CD4-positive, alpha-beta T cell treated with Interleukin-10 for 1 hour (primary cell): Measurements from ENCODE around the gene PCK1.

Experiments used
- DNase-seq: peaks from one replicate; pipeline ENCODE4 v3.0.0-alpha.2; 2020

Gene PCK1

DNA sequence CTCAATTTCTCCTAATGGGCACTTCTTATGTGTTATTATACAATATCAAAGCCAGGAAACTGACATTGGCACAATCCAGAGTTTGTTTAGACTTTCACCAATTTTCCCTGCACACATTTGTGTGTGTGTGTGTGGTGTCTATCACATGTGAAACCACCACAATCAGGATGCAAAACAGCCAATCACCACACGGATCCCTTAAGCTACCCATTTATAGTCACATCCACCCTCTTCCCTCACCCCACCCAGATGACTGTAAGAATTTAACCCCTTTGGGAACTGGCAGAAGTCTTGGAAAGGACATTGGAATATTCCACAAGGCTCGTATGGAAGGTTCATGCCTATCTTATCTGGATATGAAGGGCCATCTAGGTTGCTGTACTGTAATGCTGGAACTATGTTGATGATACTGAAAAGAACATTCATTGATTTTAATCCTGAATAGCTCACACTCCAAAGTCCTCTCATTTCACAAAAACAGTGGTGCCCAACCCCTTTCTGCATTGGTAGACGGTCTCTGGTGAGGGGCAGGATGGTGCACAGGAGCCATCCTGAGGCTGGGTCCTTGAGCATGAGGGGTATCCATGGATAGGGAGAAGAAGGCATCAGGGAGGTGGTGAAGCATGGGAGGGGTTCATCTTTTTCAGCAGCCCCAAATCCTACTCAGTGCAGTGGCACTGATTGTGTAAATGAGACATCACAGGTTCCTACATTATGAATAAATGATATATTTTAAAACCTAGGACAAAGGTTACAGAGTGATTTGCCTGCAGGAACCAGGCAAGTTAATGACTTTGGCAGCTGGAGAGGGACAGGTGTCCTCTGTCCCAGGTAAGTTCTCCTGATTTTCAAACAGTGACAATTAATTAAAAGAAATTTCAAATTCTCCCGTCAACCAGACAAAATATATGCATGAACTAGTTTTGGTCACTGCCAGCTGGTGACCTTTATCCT, 23.9 kb upstream of the PCK1 start:
- DNase-seq: no peak

DNA sequence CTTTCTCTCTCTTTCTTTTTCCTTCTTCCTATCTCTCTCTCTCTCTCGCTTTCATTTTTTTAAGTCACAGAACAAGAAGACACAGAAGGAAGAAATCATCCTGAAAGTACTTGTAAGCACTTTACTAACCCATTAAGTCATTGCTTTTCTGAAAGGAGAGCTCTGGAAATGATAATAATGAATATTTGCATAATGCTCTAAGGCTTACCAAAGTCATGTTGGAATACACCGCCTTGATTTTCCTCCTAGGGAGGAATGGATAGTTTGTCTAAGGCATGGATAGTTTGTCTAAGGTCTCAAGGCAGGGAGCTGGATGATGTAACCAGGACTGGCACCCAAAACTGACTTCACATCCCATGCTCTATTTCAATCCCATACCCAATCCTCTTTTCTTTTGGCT, 23.1 kb upstream of the PCK1 start:
- no peak for DNase-seq

DNA sequence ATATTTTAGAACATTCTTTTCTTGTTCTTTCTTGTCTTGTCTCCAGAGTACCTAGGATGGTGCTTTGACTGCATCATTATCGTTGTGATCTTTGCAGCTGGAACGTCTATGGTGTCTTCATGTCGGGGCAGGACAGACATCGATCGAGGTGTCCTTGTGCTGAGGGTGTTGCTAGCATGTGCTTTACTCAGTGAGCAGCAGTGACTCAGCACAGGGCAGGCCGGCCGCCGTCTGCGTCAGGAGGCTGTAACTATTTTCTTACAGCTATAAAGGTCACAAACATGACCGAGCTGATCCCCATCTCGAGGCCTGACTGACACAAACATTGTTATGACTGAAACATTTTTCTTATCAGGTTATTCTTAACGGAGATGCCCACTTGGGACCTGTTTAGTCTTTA, 21.0 kb upstream of the PCK1 start:
- no peak for DNase-seq

DNA sequence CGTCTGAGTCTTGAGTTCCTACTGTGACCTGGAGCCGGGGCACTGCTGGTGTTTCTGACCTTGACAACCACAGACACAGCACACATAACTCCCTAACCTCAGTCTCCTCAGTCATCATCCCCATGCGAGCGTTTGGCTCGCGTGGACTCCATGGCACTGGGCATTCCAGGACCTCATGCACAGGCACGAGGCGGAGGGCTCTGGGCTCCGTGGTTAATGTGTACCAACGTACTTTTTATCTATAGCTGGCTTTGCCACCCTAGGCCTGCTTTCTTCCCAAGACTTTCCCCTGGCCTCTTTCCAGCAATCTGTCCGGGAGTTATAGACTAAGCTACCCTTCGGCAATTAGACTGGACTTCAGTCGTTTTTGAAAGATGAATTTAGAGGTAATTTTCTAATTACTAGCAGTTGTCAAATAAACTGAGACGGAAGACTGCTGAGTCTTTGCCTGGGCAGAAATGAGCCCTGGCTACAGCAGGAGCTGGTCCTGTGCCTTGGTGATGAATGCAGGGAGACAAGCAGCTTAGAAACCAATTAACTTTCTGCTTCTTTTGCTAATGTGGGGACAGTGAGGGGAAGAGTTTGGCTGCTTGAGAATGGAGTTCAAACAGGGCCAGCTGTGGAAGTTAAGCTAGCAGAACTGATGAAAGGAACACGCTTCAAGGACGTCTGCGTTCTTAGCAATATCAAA, 19.9 kb upstream of the PCK1 start:
- no peak for DNase-seq

DNA sequence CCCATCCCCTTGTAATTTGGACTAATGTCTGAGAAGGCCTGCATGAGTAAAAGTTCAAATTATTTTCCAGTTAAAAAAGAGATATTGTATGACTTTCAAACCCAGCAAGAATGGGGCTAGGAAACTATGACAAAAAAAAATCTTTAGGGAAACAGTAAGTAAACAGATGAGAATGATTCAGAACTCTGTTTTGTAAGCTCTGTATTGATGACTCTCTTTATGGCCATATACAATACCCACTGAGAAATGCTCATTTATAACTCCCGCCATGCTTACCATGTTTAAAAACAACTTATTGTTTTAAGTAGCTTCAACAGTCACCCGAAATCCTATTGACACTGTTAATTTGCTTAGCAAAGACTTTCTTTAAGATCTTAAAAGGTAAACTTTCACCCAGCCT, 17.2 kb upstream of the PCK1 start:
- DNase-seq: no peak

DNA sequence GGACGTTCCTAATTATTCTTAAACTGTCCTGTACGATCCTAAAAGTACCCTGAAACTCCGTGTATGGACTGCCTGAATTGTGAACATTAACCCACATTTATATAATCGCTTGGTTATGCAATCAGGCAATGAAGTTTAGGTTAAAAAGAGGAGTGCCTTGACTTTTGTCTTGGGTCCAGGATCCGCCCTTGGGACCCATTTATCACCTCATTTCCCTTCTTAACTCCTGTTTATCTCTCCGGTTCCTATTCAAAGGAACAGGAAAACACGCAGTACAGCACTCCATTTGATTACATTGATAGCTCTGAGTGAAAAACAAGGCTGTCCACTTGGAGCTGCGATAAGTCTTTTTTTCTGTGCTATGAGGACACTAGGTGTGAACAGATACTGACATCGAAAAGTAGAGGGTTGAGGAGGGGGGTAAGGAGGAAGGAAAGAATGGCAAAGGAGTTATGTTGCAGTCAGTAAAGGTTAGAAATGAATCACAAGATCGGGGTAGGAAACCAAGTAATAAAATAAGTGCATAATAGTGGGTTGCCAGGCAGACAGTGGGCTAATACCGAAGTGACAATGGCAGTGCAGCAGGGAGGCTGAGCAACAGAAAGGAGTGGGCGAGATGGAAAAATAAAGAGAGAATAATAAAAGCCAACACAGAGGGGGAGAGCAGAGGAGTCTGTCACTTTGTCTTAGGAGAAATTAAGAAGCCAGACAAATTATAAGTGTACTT, 15.9 kb upstream of the PCK1 start:
- no peak for DNase-seq

DNA sequence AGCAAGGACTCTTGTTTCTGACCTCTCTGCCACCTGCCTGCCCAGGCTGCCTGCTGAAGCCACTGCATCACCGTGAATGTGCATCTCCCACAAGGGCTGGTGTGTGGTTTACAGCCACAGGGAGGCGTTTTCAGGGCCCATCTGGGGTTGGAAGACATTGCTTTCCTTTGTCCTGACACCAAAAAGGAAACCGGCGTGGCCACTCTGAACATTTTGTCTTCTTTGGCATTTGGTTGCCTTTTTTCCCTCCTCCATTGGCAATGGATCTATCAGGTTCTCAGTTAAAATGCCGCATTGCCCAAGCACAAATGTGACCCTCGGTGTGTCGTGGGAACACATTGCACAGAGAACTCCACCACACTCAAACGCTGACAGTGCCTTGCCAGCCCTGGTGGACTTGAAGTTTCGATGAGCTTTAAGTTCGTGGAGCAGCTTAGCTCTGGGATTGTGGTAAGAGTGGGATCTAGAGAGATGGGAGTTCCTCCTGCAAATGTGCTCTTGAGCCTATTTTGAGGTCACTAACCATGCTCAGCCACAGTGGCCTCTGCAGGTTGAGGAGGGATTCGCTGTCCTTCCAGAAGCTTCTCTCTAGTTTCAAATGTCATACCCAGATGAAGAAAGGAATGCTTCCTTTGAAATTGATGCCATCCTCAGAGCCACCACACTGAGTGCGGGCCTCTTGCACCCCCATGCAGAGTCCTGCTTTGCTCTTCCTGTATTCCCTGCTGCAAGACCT, 14.8 kb upstream of the PCK1 start:
- DNase-seq: no peak

DNA sequence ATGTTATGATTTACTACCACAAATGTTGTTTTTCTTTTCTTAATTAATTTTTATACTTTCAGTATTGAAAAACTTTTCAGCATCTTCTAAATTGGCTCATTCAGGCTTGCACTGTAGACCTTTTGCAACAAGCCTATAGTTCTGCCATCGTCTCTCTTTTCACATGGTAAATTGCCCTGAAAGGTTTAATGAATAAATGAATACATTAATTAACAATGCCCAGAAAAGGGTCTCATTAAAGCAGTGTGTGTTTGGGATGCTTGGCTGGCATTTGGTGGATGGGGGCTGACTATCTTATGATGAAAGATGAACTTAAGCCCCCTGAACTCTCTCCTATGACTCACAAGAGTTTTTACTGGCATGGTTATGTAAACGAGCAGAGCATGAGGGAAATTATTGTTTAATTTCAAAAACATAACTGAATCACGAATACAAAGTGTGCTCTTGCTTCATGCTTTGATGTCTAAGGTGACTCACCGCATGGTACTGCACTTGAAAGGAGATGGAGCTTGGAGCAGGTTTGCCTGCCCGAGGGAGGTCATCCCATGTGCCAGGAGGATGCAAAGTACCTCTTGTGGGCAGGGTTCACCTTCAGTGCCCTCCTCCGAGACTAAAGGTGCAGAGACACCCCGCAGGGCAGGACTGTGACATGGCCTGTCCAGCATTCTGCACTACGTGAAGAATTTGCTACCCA, 13.8 kb upstream of the PCK1 start:
- DNase-seq: no peak

DNA sequence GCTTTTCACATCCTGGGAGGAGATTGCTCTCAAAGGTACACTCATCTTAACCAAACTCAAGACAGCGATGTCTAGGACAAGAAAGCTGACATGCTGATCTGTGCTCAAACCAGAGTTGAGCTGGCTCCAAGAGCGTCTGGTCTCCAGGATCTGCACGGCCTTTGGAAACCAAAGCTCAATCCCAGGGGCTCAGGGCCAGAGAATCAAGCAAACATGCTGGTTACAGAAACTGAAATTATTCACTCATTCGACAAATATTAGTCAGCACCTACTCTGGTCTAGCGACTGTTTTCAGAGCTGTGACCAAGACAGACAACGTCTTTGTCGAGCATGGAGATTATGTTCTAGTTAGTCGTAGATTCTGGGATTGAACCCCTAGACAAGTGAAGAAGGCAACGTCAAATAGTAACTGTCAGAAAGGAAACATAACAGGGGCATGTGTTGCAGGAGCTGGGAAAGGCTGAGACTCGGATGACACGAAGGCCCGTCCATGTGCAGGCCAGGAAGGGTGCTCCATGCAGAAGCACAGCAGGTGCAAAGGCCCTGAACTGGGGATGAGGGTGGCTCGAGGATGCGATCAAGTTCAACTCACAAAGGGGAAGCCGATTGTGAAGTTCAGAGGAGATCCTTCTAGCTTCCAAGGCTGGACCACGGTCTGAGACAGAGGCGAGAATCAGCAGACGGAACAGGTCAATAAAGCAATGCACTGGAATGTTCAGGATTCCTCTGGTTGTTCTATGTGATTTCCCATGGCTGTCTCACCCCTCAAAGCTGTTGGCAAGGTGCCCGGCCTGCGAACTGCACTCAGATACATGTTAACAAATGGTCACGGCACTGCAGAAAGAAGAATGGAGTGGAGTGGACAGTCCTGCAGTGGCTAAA, 12.5 kb upstream of the PCK1 start:
- DNase-seq: no peak

DNA sequence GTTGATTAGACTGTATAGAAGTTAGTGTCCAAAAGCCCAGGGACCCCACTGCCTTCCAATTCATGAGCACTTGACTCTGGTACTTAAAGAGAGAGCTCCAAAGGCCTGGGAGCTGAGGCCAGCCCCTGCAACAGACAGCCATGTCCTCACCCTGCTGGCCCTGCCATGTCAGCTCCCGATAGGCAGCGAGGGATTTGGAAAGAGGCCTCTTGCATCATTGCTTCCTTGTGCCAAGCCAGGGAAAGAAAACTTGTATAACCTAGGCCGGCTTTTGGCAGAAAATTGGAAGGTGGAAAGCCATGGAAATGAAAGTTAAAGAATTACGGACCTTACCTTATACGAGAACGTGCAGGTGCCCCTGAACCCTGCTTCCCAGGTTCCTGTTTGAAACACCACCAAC, 8.4 kb upstream of the PCK1 start:
- no peak for DNase-seq

DNA sequence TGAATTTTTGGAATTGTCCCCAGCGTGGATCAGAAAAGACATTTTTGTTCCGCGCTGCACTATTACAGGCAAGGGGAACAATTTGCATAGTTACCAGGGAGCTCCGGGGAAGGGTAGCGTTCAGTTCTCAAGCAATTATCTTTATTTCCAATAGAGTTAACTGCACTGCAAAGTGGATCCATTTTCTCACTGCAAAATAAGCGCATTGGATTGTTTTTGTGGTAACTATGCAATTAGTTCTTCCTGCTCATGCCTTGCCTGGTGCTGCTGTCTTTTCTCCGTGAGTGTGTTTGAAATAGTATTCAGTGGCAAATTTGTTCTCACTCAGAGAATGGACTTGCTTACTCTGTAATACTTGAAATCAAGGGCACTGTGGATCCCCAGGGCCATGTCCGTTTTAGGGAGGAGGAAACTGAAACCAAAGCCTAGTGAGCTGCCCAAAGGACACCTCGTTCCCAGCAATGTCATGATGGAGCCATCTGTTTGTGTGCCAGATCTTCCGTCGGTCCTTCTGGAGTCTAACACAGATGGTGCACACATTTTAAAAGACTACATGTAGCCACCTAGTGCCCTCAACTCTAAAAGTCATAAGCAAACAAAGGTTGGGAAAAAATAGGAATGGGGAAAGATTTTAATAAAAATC, 7.4 kb upstream of the PCK1 start:
- DNase-seq: no peak

DNA sequence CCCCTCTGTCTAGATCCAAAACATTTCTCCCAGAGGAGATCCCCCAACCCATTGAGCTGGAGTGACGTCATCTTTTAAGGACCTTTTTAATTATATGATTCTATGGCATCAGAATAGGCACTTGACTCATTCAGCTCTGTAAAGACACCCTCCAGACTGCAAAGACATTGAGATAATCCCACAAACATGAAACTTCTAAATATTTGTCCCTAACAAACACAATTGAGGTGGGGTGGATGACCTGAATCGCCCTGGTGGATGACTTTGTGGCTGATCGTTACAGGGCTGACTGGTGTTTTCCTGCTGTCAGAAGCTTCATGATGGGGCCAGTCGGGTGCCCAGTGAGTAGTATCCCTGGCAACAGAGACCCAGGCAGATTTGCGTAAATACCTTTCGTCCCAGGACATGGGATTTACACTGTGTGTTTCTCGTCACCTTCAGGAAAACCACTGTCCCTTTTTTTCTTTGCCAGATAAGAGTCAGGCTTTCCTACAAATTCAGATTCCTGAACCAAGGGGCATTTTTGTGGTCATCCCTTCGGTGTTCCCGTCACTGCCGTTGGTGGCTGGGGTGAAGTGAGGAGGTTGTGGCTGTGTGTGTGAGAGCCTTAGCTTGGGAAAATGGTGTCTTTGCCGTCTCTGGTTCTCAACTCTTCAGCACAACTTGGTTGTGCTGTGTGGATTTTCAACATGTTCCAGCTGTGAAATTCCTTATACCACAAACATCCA, 5.3 kb upstream of the PCK1 start:
- DNase-seq: no peak

DNA sequence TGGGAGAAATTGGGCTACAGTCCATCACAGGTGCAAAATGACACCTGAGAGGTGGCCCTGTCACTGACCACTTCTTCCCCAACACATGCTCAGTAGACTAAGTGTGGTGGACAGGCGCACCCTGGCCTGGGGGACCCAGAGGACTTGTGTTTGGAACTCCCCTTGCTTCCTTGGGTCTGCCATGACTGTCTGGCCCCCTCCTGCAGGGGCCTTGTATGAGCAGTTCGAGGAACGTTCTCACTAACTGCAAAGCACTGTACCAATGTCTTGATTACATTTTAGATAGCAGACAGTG, 4.0 kb upstream of the PCK1 start:
- DNase-seq: no peak

DNA sequence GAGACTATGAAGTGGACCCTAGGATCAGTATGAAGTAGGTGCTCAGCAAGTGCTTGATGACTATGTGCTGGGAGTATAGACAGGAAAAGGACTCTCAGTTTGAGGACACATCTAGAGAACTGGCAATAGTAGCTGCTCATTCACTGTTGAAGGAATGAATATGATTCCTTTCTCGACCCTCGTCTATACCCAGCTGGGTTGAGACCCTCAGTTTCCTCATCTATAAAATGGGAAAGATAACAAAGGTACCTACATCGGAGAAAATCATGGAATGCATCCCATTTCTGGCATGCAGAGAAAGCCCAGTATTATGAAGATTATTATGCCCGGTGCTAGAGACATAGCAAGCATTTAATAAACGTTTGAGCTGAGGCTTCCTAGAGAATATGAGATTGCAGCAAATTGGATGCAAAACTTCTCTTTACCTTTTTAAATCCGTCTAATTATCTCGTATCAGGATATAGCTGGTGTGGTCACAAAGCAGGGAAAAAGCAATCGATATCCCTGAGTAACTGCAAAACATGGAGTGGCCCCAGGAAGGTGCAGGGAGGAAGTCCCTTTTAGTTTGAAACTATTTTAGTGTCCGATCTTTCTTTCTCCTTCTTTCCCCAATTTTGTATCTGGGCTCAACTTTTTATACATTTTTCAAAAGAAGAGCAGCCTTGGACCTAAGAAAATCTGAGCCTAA, 2.8 kb upstream of the PCK1 start:
- no peak for DNase-seq

DNA sequence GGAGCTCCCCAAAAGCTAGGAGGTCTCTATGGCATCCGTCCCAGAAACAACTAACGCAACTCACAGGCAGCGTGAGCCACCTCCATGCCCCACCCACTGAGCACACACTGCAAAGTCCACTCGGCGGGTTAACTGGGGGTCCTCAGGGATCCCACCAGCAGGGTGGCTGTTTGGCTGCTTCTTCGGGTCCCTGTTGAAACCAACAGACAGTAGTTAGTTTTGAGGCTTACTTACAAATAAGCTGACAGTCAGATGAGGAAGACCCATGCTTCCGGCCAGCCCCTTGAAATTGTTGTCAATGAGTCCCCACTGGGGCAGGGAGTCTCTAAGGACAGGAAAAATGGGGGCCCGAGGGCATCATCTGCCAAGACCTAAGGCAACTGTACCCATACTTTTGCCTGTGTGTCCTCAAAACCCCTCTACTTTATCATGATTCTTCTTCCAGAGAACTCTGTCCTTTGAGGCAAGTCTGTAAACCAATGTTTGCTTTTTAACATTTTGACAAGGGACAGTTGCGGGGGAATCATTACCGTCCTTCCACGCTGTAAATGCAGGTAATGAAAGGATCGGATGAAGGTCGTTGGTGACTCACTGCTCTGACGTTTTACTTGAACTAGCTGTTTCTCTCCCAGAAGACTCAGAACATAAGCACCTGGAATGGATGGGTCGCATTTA, 2.2 kb upstream of the PCK1 start:
- DNase-seq: no peak

DNA sequence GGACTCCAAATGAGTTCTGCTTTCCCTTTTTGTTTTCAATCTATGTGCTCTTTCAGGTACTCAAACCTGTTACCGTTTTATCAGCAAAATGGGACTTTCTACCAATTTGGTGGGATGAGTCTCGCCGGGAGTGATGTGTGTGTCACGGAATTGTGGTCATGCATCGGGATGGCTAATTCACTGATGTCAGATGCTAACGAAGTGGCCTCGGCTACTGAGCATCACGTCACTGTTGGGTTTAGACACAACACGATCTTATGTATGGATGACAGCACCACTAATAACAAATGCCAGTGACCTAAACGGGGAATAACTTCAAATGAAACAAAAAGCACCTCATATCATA, 1.6 kb upstream of the PCK1 start:
- DNase-seq: no peak

DNA sequence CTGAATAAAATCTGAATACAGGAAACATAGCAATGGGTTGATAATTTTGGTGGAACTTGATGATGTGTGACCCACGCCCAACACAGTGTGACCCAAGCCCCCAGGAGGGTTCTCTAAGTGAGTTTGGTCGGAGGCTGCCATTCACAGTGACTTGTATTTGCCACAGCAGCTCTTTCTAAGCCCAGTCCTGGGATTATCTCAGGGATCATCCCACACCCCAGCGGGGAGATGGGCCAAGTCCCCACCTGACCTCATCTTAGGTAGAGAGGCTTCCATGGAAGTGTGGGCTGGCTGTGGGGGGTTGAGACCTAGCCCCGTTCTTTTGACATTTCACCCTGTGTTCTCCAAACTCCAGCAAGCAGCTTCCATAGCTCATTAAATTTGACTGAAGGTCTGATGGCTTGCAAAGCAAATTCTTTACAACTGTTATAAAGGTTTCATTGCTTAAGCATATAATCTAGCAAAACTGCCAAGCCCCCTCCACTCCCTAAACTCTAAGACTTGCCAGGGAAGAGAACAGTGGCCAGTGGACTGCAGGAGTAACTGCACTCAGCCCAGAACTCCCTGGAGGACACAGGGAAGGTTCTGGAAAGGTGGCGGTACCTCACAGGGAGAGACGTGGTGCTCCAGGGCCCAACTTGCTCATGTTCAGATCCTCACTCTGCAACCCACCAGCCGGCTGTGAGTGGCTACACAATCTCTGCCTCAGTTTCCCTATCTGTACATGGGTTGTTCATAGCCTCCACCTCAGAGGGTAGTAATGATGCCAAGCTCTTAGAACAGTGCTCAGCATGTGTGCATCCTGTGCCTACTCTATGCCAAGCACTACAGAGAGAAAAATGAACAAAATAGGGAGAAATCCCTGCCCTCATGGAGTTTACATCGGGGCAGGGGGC, 1.0 kb upstream of the PCK1 start:
- no peak for DNase-seq
